Muscle of leg (tissue), 9 donors: ENCODE measurements around the gene COL20A1. TPM values are rescaled to one million over a fixed set of nuclear protein-coding genes. Genes with fewer than 3 reads are reported as not detected.

ENCODE experiments used
- polyA plus RNA-seq, 8 donors: library from polyadenylated mRNA; unstranded; fragments of 120-200 nt; gene quantifications; one replicate each; pipeline versions ENCODE4 v1.2.1 to v1.2.3, GENCODE V29; 2013; ENCODE audit warnings: inconsistent platforms in 1 of 8, low replicate concordance in 1 of 8; ENCODE audit not compliant: insufficient read length in 8 of 8, insufficient read depth in 1 of 8
- total RNA-seq: library from RNA; stranded (reverse); fragments of 120-200 nt; gene quantifications from one replicate; pipeline ENCODE4 v1.2.4, GENCODE V29; 2013

COL20A1 gene
- total and polyA plus RNA-seq, 9 donors = 4.6 to 15.2 (median 9.3) TPM

Other genes starting within 250 kb of the COL20A1 start
- gene YTHDF1, start 77.1 kb upstream of the COL20A1 start, total RNA-seq = 16.8 TPM
- gene YTHDF1, start 77.1 kb upstream of the COL20A1 start, polyA plus RNA-seq = 10 to 100 TPM; 27.6 to 34.7 (median 28.6) TPM
- gene BIRC7, start 57.3 kb upstream of the COL20A1 start, total RNA-seq = 0.13 TPM
- under 1 TPM in 4 of 8 donors, not detected in 4; 0.19 to 0.61 (median 0.23) TPM for gene BIRC7, start 57.3 kb upstream of the COL20A1 start, polyA plus RNA-seq
- 28.5 TPM for gene NKAIN4, start 38.7 kb upstream of the COL20A1 start, total RNA-seq
- gene NKAIN4, start 38.7 kb upstream of the COL20A1 start, polyA plus RNA-seq = 10 to 100 TPM; 28.9 to 58.0 (median 38.9) TPM
- gene ARFGAP1, start 20.4 kb upstream of the COL20A1 start, total RNA-seq = 62.6 TPM
- gene ARFGAP1, start 20.4 kb upstream of the COL20A1 start, polyA plus RNA-seq = 100 to 1,000 TPM in 1 of 8 donors, 10 to 100 TPM in 7; 74.8 to 103 (median 87.0) TPM
- 0.71 TPM for gene CHRNA4, start 68.2 kb downstream of the COL20A1 start, total RNA-seq
- gene CHRNA4, start 68.2 kb downstream of the COL20A1 start, polyA plus RNA-seq = 1 to 10 TPM in 2 of 8 donors, under 1 TPM in 6; 0.44 to 2.3 (median 0.78) TPM
- 2.9 TPM for gene KCNQ2, start 179.5 kb downstream of the COL20A1 start, total RNA-seq
- 10 to 100 TPM in 2 of 8 donors, 1 to 10 TPM in 6; 2.9 to 11.5 (median 7.1) TPM for gene KCNQ2, start 179.5 kb downstream of the COL20A1 start, polyA plus RNA-seq
- 330 TPM for gene EEF1A2, start 205.9 kb downstream of the COL20A1 start, total RNA-seq
- gene EEF1A2, start 205.9 kb downstream of the COL20A1 start, polyA plus RNA-seq = 100 to 1,000 TPM; 377 to 890 (median 715) TPM
- gene PPDPF, start 227.6 kb downstream of the COL20A1 start, total RNA-seq = 47.3 TPM
- gene PPDPF, start 227.6 kb downstream of the COL20A1 start, polyA plus RNA-seq = 100 to 1,000 TPM; 172 to 370 (median 233) TPM
- not detected for gene PTK6, start 244.2 kb downstream of the COL20A1 start, total RNA-seq
- gene PTK6, start 244.2 kb downstream of the COL20A1 start, polyA plus RNA-seq = under 1 TPM; 0.08 to 0.61 (median 0.34) TPM